Fibroblast of villous mesenchyme (primary cell): ENCODE data around the gene COG2. TPM values are rescaled to one million over a fixed set of nuclear protein-coding genes. Genes with fewer than 3 reads are reported as not detected.

Experiments used
- DNase-seq: peaks from one replicate; pipeline ENCODE4 v3.0.0-alpha.2; 2010; ENCODE audit warnings: low read depth
- H3K4me3 ChIP-seq: 2 replicates; pipeline ENCODE4 v1.5.1; 2011; ENCODE audit warnings: low read depth, mild to moderate bottlenecking, low read length
- CTCF ChIP-seq: IDR thresholded peaks from 2 replicates; pipeline ENCODE4 v1.5.1; 2012; ENCODE audit warnings: low read depth, mild to moderate bottlenecking, low read length; ENCODE audit not compliant: insufficient read depth
- total RNA-seq: library from RNA; depleted of rRNA; stranded (reverse); fragments of >200 nt; gene quantifications from 2 replicates; pipeline ENCODE4 v1.2.3, GENCODE V29; 2012

The COG2 gene
- total RNA-seq, 1 donor: 21.6 TPM

- no peak for TF ChIP-seq CTCF
- DNase-seq: no peak
- no peak overlapping the region for H3K4me3 ChIP-seq
These were observed 28.2 kb upstream of the COG2 start for GRCh38 chr1:230614121-230614520.

- no peak overlapping the region for H3K4me3 ChIP-seq
- TF ChIP-seq CTCF: no peak
- DNase-seq: no peak
These were observed 23.7 kb upstream of the COG2 start for GRCh38 chr1:230618537-230618936.

- no peak for TF ChIP-seq CTCF
- no peak overlapping the region for H3K4me3 ChIP-seq
- no peak for DNase-seq
These were observed 21.5 kb upstream of the COG2 start for GRCh38 chr1:230620649-230621323.

- DNase-seq: no peak
- H3K4me3 ChIP-seq: no peak overlapping the region
- no peak for TF ChIP-seq CTCF
These were observed 20.8 kb upstream of the COG2 start for GRCh38 chr1:230621324-230622030.

GRCh38 chr1:230622151-230622550, 20.1 kb upstream of the COG2 start:
- no peak for DNase-seq
- TF ChIP-seq CTCF: no peak
- H3K4me3 ChIP-seq: no peak overlapping the region

- TF ChIP-seq CTCF: no peak
- no peak overlapping the region for H3K4me3 ChIP-seq
- DNase-seq: no peak
These were observed 18.1 kb upstream of the COG2 start for GRCh38 chr1:230624097-230624713.

- H3K4me3 ChIP-seq: no peak overlapping the region
- no peak for DNase-seq
- TF ChIP-seq CTCF: no peak
These were observed 16.0 kb upstream of the COG2 start for GRCh38 chr1:230626232-230626631.
